A673 (cell line): ENCODE measurements around the gene MIOS. TPM values are rescaled to one million over a fixed set of nuclear protein-coding genes. Genes with fewer than 3 reads are reported as not detected.

Experiments
- Bru-seq: library from RNA; stranded (reverse); fragments of 400-500 nt; gene quantifications from one replicate; lab custom pipeline; 2021; lab: Mats Ljungman, UMichigan
- BruChase-seq, 2 experiments: library from RNA; stranded (reverse); fragments of 400-500 nt; gene quantifications; one replicate each; lab custom pipeline; 2021; lab: Mats Ljungman, UMichigan
- BruUV-seq: library from RNA; stranded (reverse); fragments of 400-500 nt; replicated peaks from 2 replicates; lab custom pipeline; 2021; lab: Mats Ljungman, UMichigan
- CTCF ChIA-PET: fragments of 300-600 bp; sonication (Branson Sonifier 250); formaldehyde crosslinking; loops from one replicate; lab custom pipeline; 2022; ENCODE audit warnings: antibody characterized with exemption; lab: Charles Lee
- POLR2A ChIA-PET: fragments of 300-600 bp; sonication (Branson Sonifier 250); formaldehyde crosslinking; loops from one replicate; lab custom pipeline; 2022; ENCODE audit warnings: antibody characterized with exemption; ENCODE audit not compliant: low non-redundant PET; lab: Charles Lee
- DNase-seq: peaks from one replicate; pipeline ENCODE4 v3.0.0-alpha.2; 2015; ENCODE audit warnings: low spot score
- H3K27ac ChIP-seq: fragments of 200-600 bp; sonication (generic); 2 replicates; pipeline ENCODE4 v1.5.1; 2016; ENCODE audit warnings: mixed run types, low read depth, mild to moderate bottlenecking, mixed read lengths, antibody characterized with exemption, low read length; ENCODE audit not compliant: poor library complexity, severe bottlenecking
- H3K27me3 ChIP-seq: fragments of 200-600 bp; sonication (generic); replicated peaks from 2 replicates; pipeline ENCODE4 v1.6.1; 2017; ENCODE audit warnings: mixed run types, low read depth, mild to moderate bottlenecking, mixed read lengths, antibody characterized with exemption, low read length; ENCODE audit not compliant: insufficient read depth, poor library complexity
- H3K36me3 ChIP-seq: fragments of 200-600 bp; sonication (generic); 2 replicates; pipeline ENCODE4 v1.6.1; 2016; ENCODE audit warnings: mixed run types, mild to moderate bottlenecking, mixed read lengths, antibody characterized with exemption, low read length; ENCODE audit not compliant: insufficient read depth, poor library complexity, severe bottlenecking
- H3K4me1 ChIP-seq: fragments of 200-600 bp; sonication (generic); 2 replicates; pipeline ENCODE4 v1.6.1; 2017; ENCODE audit warnings: mixed run types, mild to moderate bottlenecking, mixed read lengths, antibody characterized with exemption, low read length; ENCODE audit not compliant: insufficient read depth, poor library complexity, severe bottlenecking
- H3K4me3 ChIP-seq: fragments of 200-600 bp; sonication (generic); 2 replicates; pipeline ENCODE4 v1.5.1; 2016; ENCODE audit warnings: low read depth, mixed run types, mild to moderate bottlenecking, mixed read lengths, low read length; ENCODE audit not compliant: poor library complexity, severe bottlenecking
- H3K9me3 ChIP-seq: fragments of 200-600 bp; sonication (generic); 2 replicates; pipeline ENCODE4 v1.6.1; 2016; ENCODE audit warnings: mixed run types, low read depth, mild to moderate bottlenecking, mixed read lengths, antibody characterized with exemption, low read length; ENCODE audit not compliant: poor library complexity, severe bottlenecking
- CTCF ChIP-seq: fragments of 300-800, 200-600 bp; sonication (generic); conservative IDR thresholded peaks from 2 replicates; pipeline ENCODE4 v1.5.1; 2017; ENCODE audit warnings: low read depth, mild to moderate bottlenecking, antibody characterized with exemption, low read length, moderate library complexity, mixed read lengths
- EZH2 ChIP-seq: fragments of 200-600 bp; sonication (generic); IDR thresholded peaks from 2 replicates; pipeline ENCODE4 v1.6.1; 2017; ENCODE audit warnings: borderline replicate concordance, low read depth, mild to moderate bottlenecking, mixed read lengths, antibody characterized with exemption, low read length; ENCODE audit not compliant: poor library complexity, severe bottlenecking
- intact Hi-C: fragments of 100-400 bp; cut with micrococcal nuclease; formaldehyde crosslinking; loops from one replicate; pipeline ENCODE4 v1.10.0; 2022; ENCODE audit not compliant: unreplicated experiment
- long read RNA-seq: library from polyadenylated mRNA; stranded (forward); transcript quantifications from one replicate; pipeline ENCODE4 v2.0.0, GENCODE V29; 2022
- total RNA-seq: library from RNA; stranded (reverse); gene quantifications from 2 replicates; pipeline ENCODE4 v1.2.3, GENCODE V29; 2021

Gene MIOS
- total RNA-seq (19.2 and 21.0 TPM in 2 replicates), Bru-seq, nascent RNA (percentile 78 among the genes with signal in this experiment), BruChase-seq, experiment 1, labeled RNA remaining after a 2-hour chase (percentile 79 among the genes with signal in this experiment), BruChase-seq, experiment 2, labeled RNA remaining after a 6-hour chase (percentile 63 among the genes with signal in this experiment)
- long read RNA-seq, partial matches to known transcripts, result 7 of 21 reads
- long read RNA-seq, other reads (novel, unspliced or antisense), result 11 of 21 reads

GRCh38 chr7:7566651-7567611, at the start of gene MIOS:
TSS of gene MIOS (plus strand) at chr7:7566884. CDS start at chr7:7572476, 5,592 bp downstream.
- CTCF ChIA-PET, result no interaction called here
- POLR2A ChIA-PET, result no interaction called here
- Histone ChIP-seq H3K27ac (peak within 1 kb of the TSS; percentile 94), H3K4me1 (peaks cover 26% of the 10 kb centered on the region), H3K36me3 (no peaks in the 10 kb centered on the region), H3K27me3 (no peaks in the 10 kb centered on the region), H3K9me3 (no peaks in the 10 kb centered on the region), H3K4me3 (peak within 1 kb of the TSS; percentile 93)
- intact Hi-C loops, result no loop called here
- TF ChIP-seq EZH2, result no peak
- TF ChIP-seq CTCF, result no peak
- DNase-seq, result peak; percentile 72
- no TSS peak for BruUV-seq

GRCh38 chr7:7517754-7518153, 48.9 kb upstream of the MIOS start:
- Histone ChIP-seq H3K4me1 (peaks cover 14% of the 10 kb centered on the region), H3K27me3 (no peaks in the 10 kb centered on the region), H3K27ac (no peak overlapping the region), H3K36me3 (no peaks in the 10 kb centered on the region), H3K4me3 (no peak overlapping the region), H3K9me3 (no peaks in the 10 kb centered on the region)
- ChIA-PET POLR2A (no interaction called here), CTCF (interaction anchor here (0.6 kb wide), 1 partner anchor 415 kb away, joined by 11 read pairs; no protein-coding TSS in a partner anchor)
- no peak for DNase-seq
- intact Hi-C loops, result no loop called here
- BruUV-seq, result no TSS peak
- no peak for TF ChIP-seq EZH2
- no peak for TF ChIP-seq CTCF

- Histone ChIP-seq H3K4me3 (no peak overlapping the region), H3K4me1 (peaks cover 11% of the 10 kb centered on the region), H3K9me3 (no peaks in the 10 kb centered on the region), H3K27me3 (no peaks in the 10 kb centered on the region), H3K27ac (no peak overlapping the region), H3K36me3 (no peaks in the 10 kb centered on the region)
- no peak for TF ChIP-seq CTCF
- no peak for TF ChIP-seq EZH2
- ChIA-PET POLR2A (no interaction called here), CTCF (no interaction called here)
- DNase-seq, result no peak
- BruUV-seq, result no TSS peak
- intact Hi-C loops, result no loop called here
These were observed 47.6 kb upstream of the MIOS start for GRCh38 chr7:7519056-7519455.
